NCI-H2196 (cell line): ENCODE results near the gene SHLD2.
"Not testable (repeated sequence)": the region's sequence is repeated elsewhere in the genome, so short reads cannot be mapped to it uniquely, and the experiment has no call there.

Experiments
- DNase-seq: peaks from one replicate; lab custom pipeline; 2025; ENCODE audit not compliant: unreplicated experiment; lab: John Stamatoyannopoulos, UW

SHLD2 gene

DNA sequence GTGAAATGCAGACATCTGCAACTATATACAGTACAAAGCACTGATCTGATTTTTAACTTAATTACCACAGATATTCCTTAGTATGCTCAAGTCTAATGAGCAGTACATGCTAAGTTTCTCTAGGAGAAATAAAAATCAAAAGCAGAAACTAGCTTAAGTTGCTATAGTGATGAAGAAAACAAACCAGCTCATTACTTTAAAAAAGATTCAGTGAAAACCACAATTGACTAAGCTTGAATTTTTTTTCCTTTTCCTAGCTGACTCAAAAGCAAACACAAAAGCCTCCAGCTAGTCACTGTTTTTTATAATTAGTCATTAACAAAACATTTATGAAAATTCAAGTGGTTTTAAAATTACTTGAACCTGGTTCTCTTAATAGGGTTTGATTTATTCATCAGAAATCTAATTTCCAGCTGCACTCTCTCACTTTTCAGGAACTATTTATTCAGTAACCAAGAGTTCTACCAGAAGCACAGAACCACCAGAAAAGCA lies 10.7 kb upstream of the SHLD2 start:
- DNase-seq, result not testable (repeated sequence)

DNA sequence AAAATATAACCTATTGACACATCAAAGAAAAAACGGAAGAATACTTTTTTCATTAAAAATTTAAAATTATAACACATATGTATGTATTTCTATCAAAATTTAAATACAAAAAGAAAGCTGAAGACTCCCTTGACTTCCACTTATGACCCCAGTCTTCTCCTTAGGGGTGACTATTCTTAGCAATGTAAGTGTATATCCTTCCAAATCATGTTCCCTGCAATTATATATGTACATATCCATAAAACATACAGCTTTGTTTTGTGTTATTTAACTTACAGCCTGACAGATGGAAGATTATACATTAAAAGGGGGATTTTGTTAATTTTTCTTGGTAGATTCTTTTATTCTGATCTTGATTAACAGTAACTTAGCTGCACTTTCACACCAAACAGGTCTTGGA lies 9.5 kb upstream of the SHLD2 start:
- no peak for DNase-seq

DNA sequence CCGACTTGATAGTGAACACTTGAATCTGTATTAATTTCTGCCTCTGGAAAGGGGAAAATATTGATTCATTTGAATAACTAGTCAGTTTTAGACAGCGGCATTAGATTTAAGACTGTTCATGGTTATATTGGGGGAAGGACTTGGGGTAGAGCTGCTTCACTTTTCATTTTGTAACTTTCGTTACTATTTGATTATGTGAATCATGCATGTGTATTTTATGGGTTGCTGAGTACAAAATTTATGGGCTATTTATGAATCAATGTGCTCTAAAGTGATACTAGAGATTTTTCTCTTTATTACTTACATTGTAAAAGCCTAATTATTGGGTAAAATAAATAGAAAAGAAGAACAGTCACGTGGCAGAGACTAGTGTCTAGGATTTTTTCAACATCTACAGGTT lies 5.3 kb upstream of the SHLD2 start:
- DNase-seq, result no peak

DNA sequence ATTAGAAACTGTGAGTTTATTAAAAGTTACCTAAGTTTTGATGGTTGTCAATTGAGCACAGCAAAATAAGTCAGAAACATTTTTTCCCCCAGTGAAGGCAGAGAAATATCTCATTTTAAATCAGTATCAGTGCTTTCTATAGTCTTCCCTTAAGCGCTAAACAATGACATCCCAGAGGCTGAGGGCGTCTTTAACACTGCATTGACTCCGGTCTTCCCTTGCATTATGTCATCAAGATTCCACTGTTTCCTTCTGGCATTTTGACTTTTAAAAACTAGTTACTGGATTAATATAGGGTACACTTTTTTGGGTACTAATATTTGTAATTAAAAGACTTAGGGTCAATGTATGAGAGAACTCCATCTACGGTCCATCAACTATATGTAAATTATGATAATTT lies 4.2 kb upstream of the SHLD2 start:
- DNase-seq, result no peak

- DNase-seq, result no peak
These were observed 2.6 kb upstream of the SHLD2 start for GRCh38 chr10:87092376-87092860.

- DNase-seq, result no peak
These were observed 2.0 kb upstream of the SHLD2 start for GRCh38 chr10:87092861-87093631.

GRCh38 chr10:87093632-87094372 lies 1.2 kb upstream of the SHLD2 start:
- no peak for DNase-seq

DNA sequence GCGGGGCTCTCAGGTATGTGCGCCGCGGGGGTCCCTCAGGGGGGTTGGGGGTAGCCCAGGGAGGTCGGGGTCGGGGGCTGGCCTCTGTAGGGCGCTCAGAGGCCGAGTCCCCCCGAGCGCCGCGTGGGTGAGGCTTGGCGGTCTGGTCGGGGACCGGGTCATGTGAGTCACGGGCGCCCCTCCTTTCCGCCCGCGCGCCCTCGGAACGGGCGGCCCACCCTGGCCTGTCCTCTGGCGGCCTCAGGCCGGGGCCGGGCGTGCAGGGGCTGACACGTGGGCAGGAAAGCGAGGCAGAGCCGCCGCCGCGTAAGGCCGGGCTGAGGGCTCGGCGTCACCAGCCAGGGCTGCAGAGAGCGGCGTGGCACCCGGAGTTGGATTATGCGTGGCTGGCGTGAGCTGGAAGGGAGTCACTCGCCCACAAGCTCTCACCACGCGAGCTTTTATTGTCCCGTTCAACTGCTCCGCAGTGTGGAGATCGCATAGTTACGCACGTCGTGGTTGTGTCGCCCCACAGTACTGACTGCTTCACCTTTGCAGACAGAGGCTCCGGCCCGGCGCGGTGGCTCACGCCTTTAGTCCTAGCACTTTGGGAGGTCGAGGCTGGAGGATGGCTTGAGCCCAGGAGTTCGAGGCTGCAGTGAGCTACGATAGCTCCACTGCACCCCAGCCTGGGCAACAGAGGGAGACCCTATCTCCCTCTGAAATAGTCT lies 385 bp downstream of the SHLD2 start:
- DNase-seq, result peak; percentile 31

DNA sequence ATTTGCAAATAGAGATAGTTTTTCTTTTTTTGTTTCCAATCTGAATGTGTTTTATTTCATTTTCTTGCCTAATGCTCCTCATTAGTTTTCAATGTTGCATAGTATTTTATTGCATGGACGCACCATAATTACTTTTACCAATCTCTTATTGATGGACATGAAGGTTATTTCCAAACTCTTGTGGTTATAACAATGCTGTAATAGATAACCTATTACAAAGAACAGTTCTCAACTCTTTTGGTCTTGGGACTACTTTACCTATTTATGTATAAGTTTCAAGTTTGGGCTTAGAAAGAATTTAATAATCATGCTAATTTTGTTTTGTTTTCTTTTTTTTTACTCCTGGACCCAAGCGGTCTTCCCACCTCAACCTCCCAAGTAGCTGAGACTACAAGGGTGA lies 7.0 kb downstream of the SHLD2 start:
- DNase-seq, result no peak

DNA sequence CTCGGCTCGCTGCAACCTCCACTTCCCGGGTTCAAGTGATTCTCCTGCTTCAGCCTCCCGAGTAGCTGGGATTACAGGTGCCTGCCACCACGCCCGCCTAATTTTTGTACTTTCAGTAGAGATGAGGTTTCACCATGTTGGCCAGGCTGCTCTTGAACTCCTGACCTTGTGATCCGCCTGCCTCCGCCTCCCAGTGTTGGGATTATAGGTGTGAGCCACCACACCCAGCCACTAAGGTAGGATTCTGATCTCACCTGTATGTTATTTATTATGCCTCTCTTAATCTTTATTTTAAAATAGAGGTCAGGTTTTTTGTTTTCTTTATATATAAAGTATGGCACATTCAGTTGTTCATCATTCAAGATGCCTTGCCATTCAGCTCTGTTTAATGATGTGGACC lies 9.7 kb downstream of the SHLD2 start:
- not testable (repeated sequence) for DNase-seq

GRCh38 chr10:87105446-87106124 lies 10.6 kb downstream of the SHLD2 start:
- DNase-seq, result no peak

GRCh38 chr10:87118122-87118521 lies 23.1 kb downstream of the SHLD2 start:
- not testable (repeated sequence) for DNase-seq

DNA sequence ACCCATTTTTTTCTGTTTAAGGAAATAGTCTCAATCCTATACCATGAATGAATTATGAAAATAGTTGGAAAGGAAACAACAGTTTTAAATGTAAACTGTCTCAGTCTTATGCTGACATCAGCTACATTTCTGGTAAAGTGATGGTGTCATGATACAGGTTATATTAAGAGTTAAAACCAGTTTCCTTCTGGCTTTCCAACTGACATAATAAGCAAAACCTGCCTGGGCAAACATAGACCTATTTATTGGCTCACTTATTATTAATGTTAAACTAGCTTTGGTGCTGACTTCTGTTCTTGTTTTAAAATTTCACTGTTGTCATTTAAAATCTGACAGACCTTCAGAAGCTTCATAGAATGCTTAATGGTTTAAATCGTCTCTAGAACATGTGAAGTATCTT lies 24.0 kb downstream of the SHLD2 start:
- not testable (repeated sequence) for DNase-seq

DNA sequence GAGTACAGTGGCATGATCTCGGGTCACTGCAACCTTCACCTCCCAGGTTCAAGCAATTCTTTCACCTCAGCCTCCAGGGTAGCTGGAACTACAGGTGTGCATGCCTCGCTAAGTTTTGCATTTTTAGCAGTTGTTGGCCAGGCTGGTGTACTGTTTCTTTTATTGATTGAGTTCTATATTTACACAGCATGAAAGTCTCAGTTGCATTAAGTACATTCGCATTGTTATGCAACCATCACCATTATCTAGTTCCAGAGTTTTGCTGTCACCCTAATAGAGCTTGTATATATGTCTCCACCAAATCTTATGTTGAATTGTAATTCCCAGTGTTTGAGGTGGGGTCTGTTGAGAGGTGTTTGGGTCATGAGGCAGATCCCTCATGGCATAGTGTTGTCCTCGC lies 28.3 kb downstream of the SHLD2 start:
- DNase-seq, result not testable (repeated sequence)

GRCh38 chr10:87127048-87127447 lies 32.0 kb downstream of the SHLD2 start:
- not testable (repeated sequence) for DNase-seq

GRCh38 chr10:87127607-87128156 lies 32.7 kb downstream of the SHLD2 start:
- DNase-seq, result not testable (repeated sequence)

GRCh38 chr10:87132176-87132575 lies 37.2 kb downstream of the SHLD2 start:
- not testable (repeated sequence) for DNase-seq

DNA sequence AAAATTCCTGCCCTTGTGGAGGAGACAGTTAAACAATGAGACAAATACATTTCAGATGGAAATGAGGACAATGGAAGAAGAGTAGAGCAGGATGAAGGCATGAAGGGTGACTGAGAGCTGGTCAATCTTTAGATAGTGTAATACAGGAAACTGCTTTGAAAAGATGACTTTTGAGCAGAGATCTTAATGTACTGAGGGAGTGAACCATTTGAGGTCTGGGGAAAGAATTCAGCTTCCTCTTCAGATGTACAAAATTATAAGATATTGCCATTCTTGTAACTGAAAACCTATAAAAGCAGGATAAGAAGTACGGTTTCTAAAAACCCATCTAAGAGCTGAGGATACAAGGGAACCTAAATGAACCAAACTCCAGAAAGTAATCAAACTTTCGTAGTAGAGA lies 38.9 kb downstream of the SHLD2 start:
- DNase-seq, result not testable (repeated sequence)

DNA sequence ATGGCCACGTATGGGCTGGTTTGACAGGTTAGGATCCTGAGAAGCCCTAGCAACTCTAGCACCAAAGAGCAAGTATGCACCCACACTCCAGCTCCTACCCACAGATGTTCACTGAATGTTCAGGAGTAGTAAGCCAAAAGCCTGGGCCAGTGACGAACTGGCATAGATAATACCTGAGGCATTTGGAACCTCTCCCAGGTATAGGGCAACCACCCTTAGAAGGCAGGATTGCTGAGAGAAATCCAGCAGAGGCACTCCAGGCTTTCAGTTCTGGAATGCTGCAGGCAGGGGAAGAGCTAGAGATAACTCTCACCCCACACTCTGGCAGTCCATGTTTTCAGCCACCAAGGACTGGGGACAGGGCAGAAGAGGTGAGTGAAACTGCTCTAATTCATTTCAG lies 39.4 kb downstream of the SHLD2 start:
- not testable (repeated sequence) for DNase-seq

DNA sequence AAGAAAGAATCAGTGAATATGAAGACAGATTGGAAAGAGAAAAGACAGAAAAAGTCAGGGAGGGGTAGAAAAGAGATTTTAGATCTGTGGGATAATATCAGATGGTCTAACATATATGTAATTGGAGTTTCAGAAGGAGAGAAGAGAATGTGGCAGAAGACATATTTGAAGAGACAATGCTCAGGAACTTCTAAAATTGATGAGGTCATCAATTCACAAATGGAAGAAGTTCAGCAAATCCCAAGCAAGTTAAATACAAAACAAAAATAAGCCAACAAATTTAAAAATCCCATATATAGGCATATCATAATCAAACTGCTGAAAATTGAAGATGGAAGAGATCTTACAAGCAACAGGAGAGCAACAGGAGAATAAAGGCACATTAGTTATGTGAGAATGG lies 42.5 kb downstream of the SHLD2 start:
- not testable (repeated sequence) for DNase-seq
